Hippocampal formation (tissue), 2 donors: Measurements from ENCODE around the gene CSNK1A1L.

Source experiments
- DNase-seq, 2 donors: peaks; one replicate each; lab custom pipeline; 2025; lab: John Stamatoyannopoulos, UW

CSNK1A1L gene

DNA sequence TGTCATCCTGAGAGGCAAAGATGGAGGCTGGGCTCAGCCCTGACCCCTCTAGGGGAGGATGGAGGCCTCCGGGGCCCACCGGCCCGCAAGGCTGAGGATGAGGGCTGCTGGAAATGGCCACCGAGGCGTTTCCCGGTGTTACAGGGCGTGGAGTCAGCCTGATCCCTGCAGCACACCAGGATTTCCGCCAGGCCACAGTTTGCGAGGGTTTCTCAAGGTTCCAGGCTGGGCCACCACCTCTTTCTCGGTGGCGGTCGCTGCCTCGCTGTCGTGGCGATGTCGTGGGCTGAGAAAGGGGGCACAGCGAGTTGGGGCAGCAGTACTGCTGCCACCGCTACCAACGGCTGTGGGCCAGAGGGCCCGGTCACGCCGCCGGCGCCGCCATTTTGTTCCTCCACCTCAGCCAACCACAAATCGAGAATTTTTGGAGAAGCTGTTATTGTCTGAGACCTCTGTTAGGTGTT, at the start of gene CSNK1A1L:
Gene CSNK1A1L (minus strand): TSS at position 414 of the 464 bp plus-strand sequence. CDS start 408 bp downstream, at position 6.
- DNase-seq, result no peak

GRCh38 chr13:37149380-37149779, 43.9 kb upstream of the CSNK1A1L start:
- DNase-seq, result no peak

- DNase-seq, result no peak
These were observed 43.0 kb upstream of the CSNK1A1L start for GRCh38 chr13:37148501-37148900.

- DNase-seq, result no peak
These were observed 39.2 kb upstream of the CSNK1A1L start for GRCh38 chr13:37144661-37145060.

DNA sequence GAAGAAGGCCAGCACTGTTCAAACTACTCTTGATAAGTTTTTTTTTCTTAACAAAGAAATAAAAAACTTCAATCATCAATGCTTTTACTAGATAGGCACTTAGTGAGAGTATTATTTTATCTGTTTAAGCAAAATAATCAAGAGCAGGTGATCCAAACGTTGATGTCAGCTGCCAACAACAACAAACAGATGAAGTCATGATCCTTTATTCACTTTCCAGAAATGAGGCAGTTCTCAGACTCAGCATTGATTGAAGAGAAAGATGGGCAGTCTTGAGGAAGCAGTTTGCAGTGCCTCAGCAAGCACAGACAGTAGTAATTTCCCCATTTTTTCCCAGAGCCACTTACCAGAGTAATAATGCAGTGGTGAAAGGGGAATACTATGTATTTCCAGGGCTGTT, 38.4 kb upstream of the CSNK1A1L start:
- DNase-seq, result no peak

DNA sequence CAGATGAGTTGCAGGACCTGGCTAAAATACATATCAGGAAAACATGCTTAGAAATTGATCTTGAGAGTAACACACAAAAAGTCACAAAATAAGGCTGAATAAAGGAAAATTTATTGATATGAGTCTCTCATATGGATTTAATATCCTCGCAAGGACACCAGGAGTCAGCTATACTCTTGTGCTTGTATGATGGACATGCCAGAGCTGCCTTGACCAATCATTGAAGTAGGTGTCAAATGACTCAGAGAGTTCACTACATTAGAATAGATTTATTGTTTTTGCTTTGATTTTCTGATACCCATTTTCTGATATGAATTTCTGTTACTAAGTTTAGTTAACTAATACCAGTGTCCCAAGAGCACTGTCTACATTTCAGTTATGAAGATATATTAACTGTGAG, 37.4 kb upstream of the CSNK1A1L start:
- DNase-seq, result no peak

DNA sequence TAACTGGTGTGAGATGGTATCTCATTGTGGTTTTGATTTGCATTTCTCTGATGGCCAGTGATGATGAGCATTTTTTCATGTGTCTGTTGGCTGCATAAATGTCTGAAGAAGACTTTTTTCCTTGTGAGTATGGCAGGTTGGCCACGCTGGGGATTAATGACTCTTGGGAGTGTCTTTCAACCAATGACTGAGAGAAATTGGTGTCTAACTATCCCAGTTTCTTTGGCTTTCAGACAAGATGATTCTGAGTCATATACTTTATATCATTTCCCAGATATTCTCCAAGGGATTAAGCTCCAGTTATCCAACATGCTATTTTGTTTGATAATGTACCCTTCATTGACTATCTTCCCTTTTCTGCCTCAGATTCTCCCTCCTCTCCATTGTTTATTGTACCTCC, 35.5 kb upstream of the CSNK1A1L start:
- no peak for DNase-seq

GRCh38 chr13:37139356-37139755, 33.9 kb upstream of the CSNK1A1L start:
- DNase-seq, result no peak

- DNase-seq, result no peak
These were observed 33.5 kb upstream of the CSNK1A1L start for GRCh38 chr13:37138926-37139325.

GRCh38 chr13:37138169-37138568, 32.7 kb upstream of the CSNK1A1L start:
- no peak for DNase-seq

DNA sequence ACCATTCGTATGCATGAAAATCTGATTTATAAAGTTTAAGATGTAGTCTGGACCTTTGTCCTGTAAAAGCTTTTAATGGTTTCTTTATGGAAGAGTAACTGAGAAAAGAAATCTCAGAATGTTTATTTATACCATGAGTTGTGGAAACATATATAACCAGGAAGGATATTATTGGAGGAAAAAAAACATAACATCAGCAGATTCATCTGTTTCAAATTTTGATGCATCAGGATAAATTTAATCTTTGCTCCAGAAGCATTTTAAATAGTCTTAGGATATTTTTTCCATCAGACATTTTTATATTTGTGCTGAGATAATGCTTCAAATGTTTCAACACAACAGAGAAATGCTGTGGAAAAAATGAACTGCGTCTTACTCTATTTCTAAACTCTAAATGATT, 31.2 kb upstream of the CSNK1A1L start:
- no peak for DNase-seq

DNA sequence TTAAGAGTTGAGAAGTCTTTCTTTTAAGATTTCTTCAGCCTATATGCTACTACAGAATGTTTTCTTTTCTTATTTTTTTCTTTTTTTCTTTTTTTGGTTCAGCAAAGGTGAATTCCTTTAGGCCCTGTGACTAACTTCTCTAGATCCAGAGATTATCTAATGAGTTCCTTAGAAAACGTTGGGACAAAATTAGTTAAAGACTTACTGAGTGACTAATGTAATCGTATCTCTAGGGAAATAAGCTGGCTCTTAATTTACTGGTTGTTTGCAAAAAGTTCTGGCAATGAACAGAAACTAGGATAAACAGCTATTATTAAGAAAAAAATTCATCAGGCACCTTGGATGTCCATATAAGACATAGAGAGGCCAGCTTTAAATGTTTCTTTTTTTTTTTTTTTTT, 30.7 kb upstream of the CSNK1A1L start:
- DNase-seq, result no peak

DNA sequence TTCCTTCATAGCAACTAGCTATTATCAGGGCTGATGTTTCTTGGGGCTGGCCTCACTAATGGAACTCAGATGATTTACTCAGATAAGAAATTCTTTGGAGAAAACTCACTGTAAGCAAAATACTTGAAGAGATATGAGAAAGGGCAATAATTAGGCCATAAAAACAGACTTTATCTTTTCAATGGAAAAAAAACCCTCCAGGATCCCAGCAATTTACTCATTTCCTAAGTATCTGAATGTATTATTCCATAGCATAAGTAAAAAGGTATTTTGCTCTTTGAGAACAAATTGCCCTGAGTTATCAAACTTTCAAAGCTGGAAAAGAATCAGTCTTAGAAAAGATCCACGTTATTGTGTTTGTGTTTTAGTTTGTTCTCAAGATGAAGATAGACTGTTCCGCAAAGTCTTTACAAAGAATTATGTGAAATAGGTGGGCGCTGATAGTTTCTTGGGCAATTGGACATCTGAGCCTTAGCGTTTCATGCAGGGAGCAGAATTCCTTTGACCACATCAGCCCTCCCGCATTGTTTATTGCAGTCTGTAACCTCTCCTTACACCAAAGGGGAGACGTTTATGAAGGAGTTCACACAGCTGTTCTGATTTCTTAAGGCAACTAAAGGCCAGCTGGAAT, 29.1 kb upstream of the CSNK1A1L start:
- no peak for DNase-seq

DNA sequence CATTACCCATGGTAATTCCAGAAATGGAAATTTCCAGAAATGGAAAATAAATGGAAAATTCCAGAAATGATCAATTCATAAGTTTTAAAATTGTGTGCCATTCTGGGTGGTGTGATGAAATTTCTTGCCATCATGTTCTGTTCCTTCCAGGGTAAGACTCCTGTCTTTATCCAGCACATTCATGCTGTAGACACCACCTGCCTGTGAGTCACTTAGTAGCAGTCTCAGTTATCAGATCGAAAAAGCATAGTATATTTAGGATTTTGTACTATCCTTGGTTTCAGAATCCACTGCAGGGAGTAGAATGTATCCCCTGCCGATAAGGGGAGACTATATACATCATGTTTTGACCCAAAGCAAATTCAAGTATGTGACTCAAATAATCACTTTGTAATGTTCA, 26.7 kb upstream of the CSNK1A1L start:
- no peak for DNase-seq

DNA sequence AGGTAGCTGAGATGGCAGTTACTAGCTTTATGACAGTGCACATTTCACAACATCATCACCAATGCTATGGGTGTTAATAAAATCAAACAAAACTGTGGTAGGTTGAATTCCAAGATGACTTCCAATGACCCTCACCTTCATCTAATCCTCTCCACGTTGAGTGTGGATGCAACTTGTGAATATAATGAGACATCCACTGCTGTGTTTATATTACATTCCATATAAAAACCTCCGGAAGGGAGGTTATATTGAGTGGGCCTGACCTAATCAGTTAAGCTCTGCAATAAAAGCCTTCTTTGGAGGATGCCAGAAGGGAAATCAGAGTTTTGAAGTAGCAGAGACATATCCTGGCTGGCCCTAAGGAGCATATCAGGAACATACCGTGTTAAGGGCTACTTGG, 25.6 kb upstream of the CSNK1A1L start:
- DNase-seq, result no peak

GRCh38 chr13:37129866-37130265, 24.4 kb upstream of the CSNK1A1L start:
- no peak for DNase-seq

- DNase-seq, result peak; percentile 15 to 86
These were observed 22.3 kb upstream of the CSNK1A1L start for GRCh38 chr13:37127691-37128241.

- DNase-seq, result no peak
These were observed 17.9 kb upstream of the CSNK1A1L start for GRCh38 chr13:37123337-37123736.

DNA sequence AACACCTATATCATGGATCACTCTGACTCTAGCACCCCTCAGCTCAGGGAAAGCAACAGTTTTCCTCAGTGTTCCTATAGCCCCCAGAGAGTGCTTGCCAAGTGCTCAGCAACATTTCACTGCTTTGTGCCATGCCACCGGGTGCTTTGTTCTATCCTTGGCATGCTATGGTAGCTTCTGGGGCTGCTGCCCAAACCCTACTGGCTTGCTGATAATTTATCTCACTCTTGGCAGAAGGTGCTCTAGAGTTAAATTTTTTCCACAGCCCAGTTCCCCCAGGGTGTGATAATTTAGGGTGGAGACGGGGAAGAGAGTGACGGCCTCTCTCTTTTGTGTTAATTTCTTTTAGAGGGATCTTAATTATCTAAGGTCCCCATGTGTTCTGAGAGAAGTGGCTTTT, 12.6 kb upstream of the CSNK1A1L start:
- DNase-seq, result peak in 1 of 2 donors; percentile 17

GRCh38 chr13:37114250-37114649, 8.8 kb upstream of the CSNK1A1L start:
- no peak for DNase-seq

DNA sequence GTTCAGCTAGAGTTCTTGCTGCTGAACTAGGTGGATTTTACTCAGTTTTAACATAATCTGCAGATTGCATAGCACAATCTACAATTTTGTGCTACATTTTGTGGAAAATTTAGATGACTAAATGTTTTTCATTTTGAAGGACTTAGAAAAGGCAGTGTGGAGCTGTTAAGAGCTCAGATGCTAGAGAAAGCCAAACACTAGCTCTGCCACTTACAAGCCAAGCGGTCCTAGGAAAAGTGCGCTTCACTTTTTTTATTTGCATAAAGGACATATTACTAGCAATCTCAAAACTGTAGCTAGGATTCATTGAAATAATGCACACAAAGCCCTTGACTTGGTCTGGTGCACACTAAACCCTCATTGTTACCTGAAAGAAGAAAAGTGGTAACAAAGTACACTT, 8.1 kb upstream of the CSNK1A1L start:
- DNase-seq, result no peak

DNA sequence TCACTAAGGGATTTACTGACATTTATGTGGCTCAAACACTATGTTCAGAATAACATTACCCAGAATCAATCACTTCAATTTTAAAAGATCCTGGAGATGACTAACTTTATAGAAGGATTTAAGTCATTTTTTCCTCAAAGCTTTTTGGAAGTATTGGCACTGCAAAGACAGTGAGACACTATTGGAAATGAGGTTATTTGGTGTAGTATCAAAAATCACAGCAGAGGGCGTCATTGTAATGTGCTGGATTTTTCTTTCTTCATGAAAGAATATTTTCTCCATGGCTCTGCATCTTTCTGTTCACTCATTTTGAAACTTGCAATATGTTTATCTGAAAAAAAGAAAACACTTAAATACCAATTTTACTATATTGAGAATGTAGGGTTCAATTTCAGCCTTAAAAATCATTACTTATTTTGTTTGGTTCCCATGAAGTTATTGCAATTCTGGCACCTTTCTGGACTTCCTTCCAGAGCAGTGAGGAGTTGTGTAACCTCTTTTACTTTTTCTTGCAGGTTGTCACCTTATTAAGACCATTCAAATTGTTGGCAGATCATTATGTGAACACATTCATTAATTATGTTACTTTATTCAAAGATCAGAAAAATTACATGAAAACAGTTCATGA, 3.7 kb upstream of the CSNK1A1L start:
- peak in 1 of 2 donors; percentile 77 for DNase-seq

GRCh38 chr13:37107868-37108267, 2.4 kb upstream of the CSNK1A1L start:
- DNase-seq, result no peak

GRCh38 chr13:37107456-37107855, 2.0 kb upstream of the CSNK1A1L start:
- no peak for DNase-seq
